GM12874 (cell line): ENCODE measurements around the gene KIF18A.

Experiments used
- CTCF ChIP-seq: IDR thresholded peaks from 2 replicates; pipeline ENCODE4 v1.5.1; 2011; ENCODE audit warnings: low read depth, mild to moderate bottlenecking, control low read depth, low read length, moderate library complexity; ENCODE audit not compliant: insufficient read depth

The KIF18A gene

DNA sequence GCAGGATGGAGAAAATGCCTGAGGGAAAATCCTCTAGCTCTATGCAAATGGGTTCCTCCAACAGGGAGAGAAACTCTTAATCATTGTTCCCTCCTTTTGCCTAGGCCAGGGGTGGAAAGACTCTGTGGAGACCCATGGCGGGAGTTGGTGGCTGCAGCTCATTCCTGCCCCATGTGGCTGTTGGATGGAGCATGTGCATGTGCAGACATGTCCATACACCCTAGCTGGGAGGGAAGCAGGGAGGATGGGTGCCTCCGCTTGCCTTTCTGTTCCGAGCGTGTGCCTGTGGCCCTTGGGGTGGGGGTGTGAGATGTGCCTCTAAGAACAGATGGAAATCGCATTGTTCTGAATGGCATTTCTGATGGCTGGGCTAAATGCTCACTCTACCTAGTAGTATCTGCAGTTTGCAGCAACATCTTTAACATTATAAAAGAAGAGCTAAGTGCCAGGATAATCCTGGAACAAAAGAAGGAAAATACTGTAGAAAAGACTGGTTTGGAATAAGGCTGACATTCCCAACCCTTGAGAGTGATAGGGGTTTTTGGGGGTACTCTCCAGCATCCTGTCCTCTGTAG is 32.0 kb upstream of the KIF18A start:
- no peak for TF ChIP-seq CTCF

GRCh38 chr11:28137832-28138231 is 29.9 kb upstream of the KIF18A start:
- no peak for TF ChIP-seq CTCF

GRCh38 chr11:28137366-28137765 is 29.4 kb upstream of the KIF18A start:
- no peak for TF ChIP-seq CTCF

- no peak for TF ChIP-seq CTCF
Measured at GRCh38 chr11:28133146-28133545, 25.2 kb upstream of the KIF18A start.

DNA sequence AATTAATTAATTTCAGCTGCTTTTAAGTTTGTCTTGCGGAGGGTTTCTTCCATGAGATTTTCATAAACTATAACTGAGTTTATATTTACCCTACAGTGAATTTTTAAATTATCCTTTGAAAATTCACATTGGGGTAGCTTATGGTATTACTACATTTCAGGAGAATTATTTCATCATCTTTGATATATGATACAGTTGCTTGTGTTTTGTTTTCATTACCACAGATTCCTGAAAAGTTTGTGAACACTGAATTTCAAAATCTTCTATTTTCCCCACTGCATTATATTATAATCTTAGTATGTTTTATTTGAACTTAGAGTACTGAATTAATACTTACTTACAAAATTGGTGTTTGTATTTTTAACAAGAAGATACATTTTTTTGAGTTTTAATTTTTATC is 24.6 kb upstream of the KIF18A start:
- no peak for TF ChIP-seq CTCF

DNA sequence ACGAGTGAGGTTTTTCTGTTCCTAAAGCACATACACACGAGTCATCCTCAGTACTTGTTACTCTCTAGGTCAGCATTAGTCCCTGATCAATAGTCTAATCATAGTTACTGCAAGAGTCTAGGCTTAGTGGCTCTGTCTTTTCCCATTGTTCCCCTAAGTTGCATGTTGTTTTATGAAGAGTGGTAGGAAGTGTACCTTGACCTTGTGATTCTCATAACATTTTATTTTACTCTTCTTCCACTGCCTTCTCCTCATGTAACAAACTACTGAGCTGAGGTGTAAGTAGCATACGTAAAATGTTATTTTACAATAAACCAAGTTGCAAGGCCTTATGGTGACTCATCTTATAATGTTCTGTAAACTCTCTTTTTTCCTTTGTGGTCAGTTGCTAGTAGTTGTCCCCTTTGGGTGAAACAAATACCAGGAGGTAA is 15.2 kb upstream of the KIF18A start:
- no peak for TF ChIP-seq CTCF

- TF ChIP-seq CTCF = no peak
Measured at GRCh38 chr11:28117712-28118111, 9.8 kb upstream of the KIF18A start.
